HEK293 (cell line): Measurements from ENCODE around the gene AFP.

Source experiments
- CTCF ChIA-PET: fragments of 350-600 bp; formaldehyde crosslinking; extraction: SDS; loops from one replicate; lab custom pipeline; 2021; ENCODE audit warnings: antibody characterized with exemption; lab: Yijun Ruan, JAX
- POLR2A ChIA-PET: fragments of 300-600 bp; formaldehyde crosslinking; extraction: SDS; loops from one replicate; lab custom pipeline; 2020; ENCODE audit warnings: antibody characterized with exemption, inconsistent platforms; lab: Yijun Ruan, JAX
- H3K27ac ChIP-seq: fragments of 200-500 bp; sonication (Bioruptor generic); 2 replicates; pipeline ENCODE4 v1.5.1; 2014; ENCODE audit warnings: low read depth, low read length, control low read depth, inconsistent platforms; ENCODE audit errors: extremely low read depth
- H3K36me3 ChIP-seq, 2 experiments: fragments of 200-500 bp in 1 of 2; sonication (Bioruptor generic) in 1 of 2; 1 replicate in 1 of 2; 2 replicates in 1 of 2; pipeline ENCODE4 v1.5.1; 2014 to 2017; ENCODE audit warnings: inconsistent platforms in 2 of 2, low read length in 2 of 2; ENCODE audit not compliant: control insufficient read depth in 2 of 2, insufficient read depth in 1 of 2
- H3K4me1 ChIP-seq: fragments of 200-500 bp; sonication (Bioruptor generic); 2 replicates; pipeline ENCODE4 v1.5.1; 2014; ENCODE audit warnings: mild to moderate bottlenecking, low read length, inconsistent platforms; ENCODE audit not compliant: control insufficient read depth, insufficient read depth
- H3K4me3 ChIP-seq: 2 replicates; pipeline ENCODE4 v1.5.1; 2011; ENCODE audit warnings: low read depth, mild to moderate bottlenecking, control low read depth, low read length, moderate library complexity
- H3K9me3 ChIP-seq: fragments of 200-500 bp; sonication (Bioruptor generic); 2 replicates; pipeline ENCODE4 v1.5.1; 2014; ENCODE audit warnings: low read depth, low read length, inconsistent platforms; ENCODE audit not compliant: control insufficient read depth, insufficient read depth
- GLI2 ChIP-seq: fragments of 450-650 bp; formaldehyde crosslinking; IDR thresholded peaks from 2 replicates; pipeline ENCODE4; 2017; ENCODE audit warnings: missing biosample characterization, missing genetic modification characterization, low read depth, borderline replicate concordance
- KLF7 ChIP-seq: fragments of 450-650 bp; formaldehyde crosslinking; IDR thresholded peaks from 2 replicates; pipeline ENCODE4 v1.5.1; 2016; ENCODE audit warnings: missing biosample characterization, missing genetic modification characterization, borderline replicate concordance
- KLF8 ChIP-seq: fragments of 450-650 bp; formaldehyde crosslinking; IDR thresholded peaks from 2 replicates; pipeline ENCODE4 v1.5.1; 2016; ENCODE audit warnings: missing biosample characterization, missing genetic modification characterization
- SCRT2 ChIP-seq: fragments of 450-650 bp; formaldehyde crosslinking; IDR thresholded peaks from 2 replicates; pipeline ENCODE4 v1.5.1; 2016; ENCODE audit warnings: missing biosample characterization, missing genetic modification characterization
- SETDB1 ChIP-seq: IDR thresholded peaks from one replicate; pipeline ENCODE4 v1.6.1; 2017; ENCODE audit warnings: mild to moderate bottlenecking, low read length, moderate library complexity, mixed read lengths; ENCODE audit not compliant: insufficient read length
- WT1 ChIP-seq: fragments of 450-650 bp; formaldehyde crosslinking; IDR thresholded peaks from 2 replicates; pipeline ENCODE4 v1.5.1; 2016; ENCODE audit warnings: missing biosample characterization, missing genetic modification characterization
- ZBTB17 ChIP-seq: fragments of 450-650 bp; formaldehyde crosslinking; IDR thresholded peaks from 2 replicates; pipeline ENCODE4 v1.5.1; 2016; ENCODE audit warnings: missing biosample characterization, missing genetic modification characterization
- ZBTB21 ChIP-seq: fragments of 450-650 bp; formaldehyde crosslinking; IDR thresholded peaks from 2 replicates; pipeline ENCODE4 v1.5.1; 2017; ENCODE audit warnings: missing biosample characterization, missing genetic modification characterization
- ZEB2 ChIP-seq: fragments of 450-650 bp; formaldehyde crosslinking; IDR thresholded peaks from 2 replicates; pipeline ENCODE4 v1.5.1; 2016; ENCODE audit warnings: missing biosample characterization, missing genetic modification characterization
- ZNF121 ChIP-seq: fragments of 450-650 bp; formaldehyde crosslinking; IDR thresholded peaks from 2 replicates; pipeline ENCODE4 v1.5.1; 2016; ENCODE audit warnings: missing biosample characterization, missing genetic modification characterization
- ZNF16 ChIP-seq: fragments of 450-650 bp; formaldehyde crosslinking; IDR thresholded peaks from 2 replicates; pipeline ENCODE4 v1.5.1; 2016; ENCODE audit warnings: low read depth, missing biosample characterization, missing genetic modification characterization
- ZNF211 ChIP-seq: fragments of 450-650 bp; formaldehyde crosslinking; IDR thresholded peaks from 2 replicates; pipeline ENCODE4 v1.5.1; 2016; ENCODE audit warnings: low read depth, missing biosample characterization, missing genetic modification characterization
- ZNF394 ChIP-seq: fragments of 450-650 bp; formaldehyde crosslinking; IDR thresholded peaks from 2 replicates; pipeline ENCODE4 v1.5.1; 2016; ENCODE audit warnings: missing biosample characterization, missing genetic modification characterization, mild to moderate bottlenecking, moderate library complexity, borderline replicate concordance
- ZNF549 ChIP-seq: fragments of 450-650 bp; IDR thresholded peaks from 2 replicates; pipeline ENCODE4 v1.5.1; 2018; ENCODE audit warnings: missing biosample characterization, missing genetic modification characterization, mild to moderate bottlenecking, inconsistent platforms, moderate library complexity
- ZNF596 ChIP-seq: fragments of 450-650 bp; IDR thresholded peaks from 2 replicates; pipeline ENCODE4 v1.5.0; 2018; ENCODE audit warnings: missing biosample characterization, mild to moderate bottlenecking, missing genetic modification characterization, moderate library complexity
- ZNF626 ChIP-seq: fragments of 450-650 bp; sonication (Bioruptor Pico); formaldehyde crosslinking; IDR thresholded peaks from 2 replicates; pipeline ENCODE4 v1.5.1; 2018; ENCODE audit warnings: missing biosample characterization, missing genetic modification characterization, inconsistent platforms
- ZNF660 ChIP-seq: fragments of 450-650 bp; IDR thresholded peaks from 2 replicates; pipeline ENCODE4 v1.5.1; 2018; ENCODE audit warnings: missing biosample characterization, mild to moderate bottlenecking, missing genetic modification characterization
- ZNF677 ChIP-seq: fragments of 450-650 bp; IDR thresholded peaks from 2 replicates; pipeline ENCODE4 v1.5.0; 2018; ENCODE audit warnings: missing biosample characterization, mild to moderate bottlenecking, missing genetic modification characterization, moderate library complexity
- ZNF707 ChIP-seq: fragments of 450-650 bp; formaldehyde crosslinking; IDR thresholded peaks from 2 replicates; pipeline ENCODE4 v1.5.1; 2016; ENCODE audit warnings: missing biosample characterization, missing genetic modification characterization
- ZNF843 ChIP-seq: fragments of 450-650 bp; formaldehyde crosslinking; IDR thresholded peaks from 2 replicates; pipeline ENCODE4 v1.5.1; 2016; ENCODE audit warnings: missing biosample characterization, missing genetic modification characterization
- TF ChIP-seq, protein P1 (sequence below): fragments of 450-650 bp; formaldehyde crosslinking; IDR thresholded peaks from 2 replicates; pipeline ENCODE4 v1.5.0; 2017; ENCODE audit warnings: missing biosample characterization, missing genetic modification characterization, borderline replicate concordance
- TF ChIP-seq, protein P2 (sequence below): fragments of 450-650 bp; formaldehyde crosslinking; IDR thresholded peaks from 2 replicates; pipeline ENCODE4 v1.5.1; 2017; ENCODE audit warnings: missing biosample characterization, missing genetic modification characterization
- TF ChIP-seq, protein P3 (sequence below): fragments of 450-650 bp; formaldehyde crosslinking; IDR thresholded peaks from 2 replicates; pipeline ENCODE4 v1.5.1; 2016; ENCODE audit warnings: missing biosample characterization, missing genetic modification characterization

Gene AFP

DNA sequence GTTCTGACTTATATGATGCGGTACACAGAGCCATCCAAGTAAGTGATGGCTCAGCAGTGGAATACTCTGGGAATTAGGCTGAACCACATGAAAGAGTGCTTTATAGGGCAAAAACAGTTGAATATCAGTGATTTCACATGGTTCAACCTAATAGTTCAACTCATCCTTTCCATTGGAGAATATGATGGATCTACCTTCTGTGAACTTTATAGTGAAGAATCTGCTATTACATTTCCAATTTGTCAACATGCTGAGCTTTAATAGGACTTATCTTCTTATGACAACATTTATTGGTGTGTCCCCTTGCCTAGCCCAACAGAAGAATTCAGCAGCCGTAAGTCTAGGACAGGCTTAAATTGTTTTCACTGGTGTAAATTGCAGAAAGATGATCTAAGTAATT lies 15.4 kb upstream of the AFP start:
- POLR2A ChIA-PET, result no interaction called here
- CTCF ChIA-PET, result no interaction called here
- no peak for TF ChIP-seq WT1 (tag by site-specific recombination)
- TF ChIP-seq ZNF121 (tag by site-specific recombination), result no peak
- TF ChIP-seq, protein P1, sequence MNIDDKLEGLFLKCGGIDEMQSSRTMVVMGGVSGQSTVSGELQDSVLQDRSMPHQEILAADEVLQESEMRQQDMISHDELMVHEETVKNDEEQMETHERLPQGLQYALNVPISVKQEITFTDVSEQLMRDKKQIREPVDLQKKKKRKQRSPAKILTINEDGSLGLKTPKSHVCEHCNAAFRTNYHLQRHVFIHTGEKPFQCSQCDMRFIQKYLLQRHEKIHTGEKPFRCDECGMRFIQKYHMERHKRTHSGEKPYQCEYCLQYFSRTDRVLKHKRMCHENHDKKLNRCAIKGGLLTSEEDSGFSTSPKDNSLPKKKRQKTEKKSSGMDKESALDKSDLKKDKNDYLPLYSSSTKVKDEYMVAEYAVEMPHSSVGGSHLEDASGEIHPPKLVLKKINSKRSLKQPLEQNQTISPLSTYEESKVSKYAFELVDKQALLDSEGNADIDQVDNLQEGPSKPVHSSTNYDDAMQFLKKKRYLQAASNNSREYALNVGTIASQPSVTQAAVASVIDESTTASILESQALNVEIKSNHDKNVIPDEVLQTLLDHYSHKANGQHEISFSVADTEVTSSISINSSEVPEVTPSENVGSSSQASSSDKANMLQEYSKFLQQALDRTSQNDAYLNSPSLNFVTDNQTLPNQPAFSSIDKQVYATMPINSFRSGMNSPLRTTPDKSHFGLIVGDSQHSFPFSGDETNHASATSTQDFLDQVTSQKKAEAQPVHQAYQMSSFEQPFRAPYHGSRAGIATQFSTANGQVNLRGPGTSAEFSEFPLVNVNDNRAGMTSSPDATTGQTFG (tag by site-specific recombination), result no peak
- Histone ChIP-seq H3K36me3 (no peaks in the 10 kb centered on the region), H3K4me3 (no peak overlapping the region), H3K4me1 (no peaks in the 10 kb centered on the region), H3K27ac (no peak overlapping the region), H3K9me3 (no peaks in the 10 kb centered on the region)

DNA sequence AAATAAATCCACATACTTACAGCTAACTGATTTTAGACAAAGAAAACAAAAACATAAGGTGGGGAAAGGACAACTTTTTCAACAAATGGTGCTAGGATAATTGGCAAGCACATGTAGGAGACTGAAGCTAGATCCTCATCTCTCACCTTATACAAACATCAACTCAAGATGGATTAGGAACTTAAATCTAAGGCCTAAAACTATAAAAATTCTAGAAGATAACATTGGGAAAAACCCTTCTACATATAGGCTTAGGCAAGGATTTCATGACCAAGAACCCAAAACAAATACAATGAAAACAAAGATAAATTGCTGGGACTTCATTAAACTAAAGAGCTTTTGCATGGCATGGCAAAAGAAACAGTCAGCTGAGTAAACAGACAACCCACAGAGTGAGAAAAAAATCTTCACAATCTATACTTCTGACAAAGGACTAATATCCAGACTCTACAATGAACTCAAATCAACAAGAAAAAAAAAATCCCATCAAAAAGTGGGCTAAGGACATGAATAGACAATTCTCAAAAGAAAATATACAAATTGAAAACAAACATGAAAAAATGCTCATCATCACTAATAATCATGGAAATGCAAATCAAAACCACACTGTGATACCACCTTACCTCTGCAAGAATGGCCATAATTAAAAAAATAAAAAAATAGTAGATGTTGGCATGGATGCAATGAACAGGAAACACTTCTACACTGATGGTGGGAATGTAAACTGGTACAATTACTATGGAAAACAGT lies 14.1 kb upstream of the AFP start:
- TF ChIP-seq SETDB1, result no peak
- CTCF ChIA-PET, result no interaction called here
- H3K4me1 ChIP-seq, result no peaks in the 10 kb centered on the region
- no peak overlapping the region for H3K27ac ChIP-seq
- POLR2A ChIA-PET, result no interaction called here
- no peak overlapping the region for H3K4me3 ChIP-seq
- H3K36me3 ChIP-seq, result no peaks in the 10 kb centered on the region
- H3K9me3 ChIP-seq, result no peaks in the 10 kb centered on the region

DNA sequence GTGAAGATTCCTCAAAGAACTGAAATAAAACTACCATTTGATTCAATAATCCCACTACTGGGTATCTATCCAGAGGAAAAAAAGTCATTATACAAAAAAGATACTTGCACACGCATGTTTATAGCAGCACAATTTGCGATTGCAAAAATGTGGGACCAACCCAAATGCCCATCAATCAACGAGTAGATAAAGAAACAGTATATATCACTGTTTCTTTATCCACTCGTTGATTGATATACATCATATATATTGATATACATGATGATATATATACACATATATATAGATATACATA lies 13.6 kb upstream of the AFP start:
- POLR2A ChIA-PET, result no interaction called here
- Histone ChIP-seq H3K9me3 (no peaks in the 10 kb centered on the region), H3K27ac (no peak overlapping the region), H3K4me3 (no peak overlapping the region), H3K4me1 (no peaks in the 10 kb centered on the region), H3K36me3 (no peaks in the 10 kb centered on the region)
- TF ChIP-seq GLI2 (tag by site-specific recombination), result no peak
- no peak for TF ChIP-seq ZNF211 (tag by site-specific recombination)
- TF ChIP-seq ZNF549 (tag by site-specific recombination), result no peak
- no peak for TF ChIP-seq ZNF707 (tag by site-specific recombination)
- no peak for TF ChIP-seq ZNF626 (tag by site-specific recombination)
- no peak for TF ChIP-seq ZNF394 (tag by site-specific recombination)
- TF ChIP-seq ZBTB21, result no peak
- CTCF ChIA-PET, result no interaction called here

DNA sequence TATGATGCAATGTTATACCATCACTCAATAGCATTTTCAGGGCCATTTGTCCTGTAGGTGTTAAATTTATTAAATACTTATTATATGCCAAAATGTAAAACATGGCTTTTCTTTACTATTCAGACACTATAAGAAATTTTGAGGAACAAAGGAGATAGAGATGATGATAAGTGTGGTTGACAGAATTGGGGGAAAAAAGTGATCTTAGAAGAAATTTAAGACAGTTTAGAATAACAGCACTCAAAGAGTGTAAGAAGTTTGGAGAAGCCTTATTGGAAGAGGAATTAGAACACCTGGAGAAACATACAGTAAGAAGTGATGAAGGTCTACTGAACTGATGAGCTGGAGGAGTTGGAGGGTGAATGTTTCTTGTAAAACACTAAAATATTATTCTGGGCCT lies 12.8 kb upstream of the AFP start:
- Histone ChIP-seq H3K4me3 (no peak overlapping the region), H3K4me1 (no peaks in the 10 kb centered on the region), H3K36me3 (no peaks in the 10 kb centered on the region), H3K9me3 (no peaks in the 10 kb centered on the region), H3K27ac (no peak overlapping the region)
- POLR2A ChIA-PET, result no interaction called here
- CTCF ChIA-PET, result no interaction called here
- TF ChIP-seq ZNF16 (tag by site-specific recombination) (no peak), ZNF660 (tag by site-specific recombination) (no peak), ZNF677 (tag by site-specific recombination) (no peak), ZNF121 (tag by site-specific recombination) (no peak), ZNF843 (tag by site-specific recombination) (no peak), ZEB2 (tag by site-specific recombination) (no peak), ZNF596 (tag by site-specific recombination) (no peak), KLF7 (tag by site-specific recombination) (no peak), ZBTB17 (no peak), SCRT2 (tag by site-specific recombination) (no peak), KLF8 (no peak)
- TF ChIP-seq, protein P2, sequence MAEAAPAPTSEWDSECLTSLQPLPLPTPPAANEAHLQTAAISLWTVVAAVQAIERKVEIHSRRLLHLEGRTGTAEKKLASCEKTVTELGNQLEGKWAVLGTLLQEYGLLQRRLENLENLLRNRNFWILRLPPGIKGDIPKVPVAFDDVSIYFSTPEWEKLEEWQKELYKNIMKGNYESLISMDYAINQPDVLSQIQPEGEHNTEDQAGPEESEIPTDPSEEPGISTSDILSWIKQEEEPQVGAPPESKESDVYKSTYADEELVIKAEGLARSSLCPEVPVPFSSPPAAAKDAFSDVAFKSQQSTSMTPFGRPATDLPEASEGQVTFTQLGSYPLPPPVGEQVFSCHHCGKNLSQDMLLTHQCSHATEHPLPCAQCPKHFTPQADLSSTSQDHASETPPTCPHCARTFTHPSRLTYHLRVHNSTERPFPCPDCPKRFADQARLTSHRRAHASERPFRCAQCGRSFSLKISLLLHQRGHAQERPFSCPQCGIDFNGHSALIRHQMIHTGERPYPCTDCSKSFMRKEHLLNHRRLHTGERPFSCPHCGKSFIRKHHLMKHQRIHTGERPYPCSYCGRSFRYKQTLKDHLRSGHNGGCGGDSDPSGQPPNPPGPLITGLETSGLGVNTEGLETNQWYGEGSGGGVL, result no peak
- TF ChIP-seq, protein P3, sequence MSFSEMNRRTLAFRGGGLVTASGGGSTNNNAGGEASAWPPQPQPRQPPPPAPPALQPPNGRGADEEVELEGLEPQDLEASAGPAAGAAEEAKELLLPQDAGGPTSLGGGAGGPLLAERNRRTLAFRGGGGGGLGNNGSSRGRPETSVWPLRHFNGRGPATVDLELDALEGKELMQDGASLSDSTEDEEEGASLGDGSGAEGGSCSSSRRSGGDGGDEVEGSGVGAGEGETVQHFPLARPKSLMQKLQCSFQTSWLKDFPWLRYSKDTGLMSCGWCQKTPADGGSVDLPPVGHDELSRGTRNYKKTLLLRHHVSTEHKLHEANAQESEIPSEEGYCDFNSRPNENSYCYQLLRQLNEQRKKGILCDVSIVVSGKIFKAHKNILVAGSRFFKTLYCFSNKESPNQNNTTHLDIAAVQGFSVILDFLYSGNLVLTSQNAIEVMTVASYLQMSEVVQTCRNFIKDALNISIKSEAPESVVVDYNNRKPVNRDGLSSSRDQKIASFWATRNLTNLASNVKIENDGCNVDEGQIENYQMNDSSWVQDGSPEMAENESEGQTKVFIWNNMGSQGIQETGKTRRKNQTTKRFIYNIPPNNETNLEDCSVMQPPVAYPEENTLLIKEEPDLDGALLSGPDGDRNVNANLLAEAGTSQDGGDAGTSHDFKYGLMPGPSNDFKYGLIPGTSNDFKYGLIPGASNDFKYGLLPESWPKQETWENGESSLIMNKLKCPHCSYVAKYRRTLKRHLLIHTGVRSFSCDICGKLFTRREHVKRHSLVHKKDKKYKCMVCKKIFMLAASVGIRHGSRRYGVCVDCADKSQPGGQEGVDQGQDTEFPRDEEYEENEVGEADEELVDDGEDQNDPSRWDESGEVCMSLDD (tag by site-specific recombination), result no peak
